Prostate gland (tissue), 2 donors: Measurements from ENCODE around the gene ZNF831.

Experiments
- CTCF ChIP-seq, 4 experiments: fragments of 200-600 bp in 2 of 4; fragments of 450-650 bp in 2 of 4; sonication (generic) in 2 of 4; IDR thresholded peaks; 1 replicate in 3 of 4; 2 replicates in 1 of 4; pipeline ENCODE4 v1.5.1; 2016 to 2019; ENCODE audit warnings: antibody characterized with exemption in 4 of 4, mild to moderate bottlenecking in 2 of 4, moderate library complexity in 2 of 4
- POLR2A ChIP-seq: fragments of 450-650 bp; IDR thresholded peaks from one replicate; pipeline ENCODE4 v1.6.1; 2016; ENCODE audit warnings: antibody characterized with exemption, mild to moderate bottlenecking

- TF ChIP-seq CTCF (IDR thresholded peaks at IDR 0.05) (no peak), POLR2A (no peak)
These were observed 3.9 kb upstream of the ZNF831 start for GRCh38 chr20:59159493-59160376.
